NCI-H2029 (cell line): ENCODE data around the gene MSX1.

Source experiments
- DNase-seq: peaks from one replicate; lab custom pipeline; 2025; lab: John Stamatoyannopoulos, UW

Gene MSX1

GRCh38 chr4:4869731-4870571 is 10.5 kb downstream of the MSX1 start:
- DNase-seq: no peak

- no peak for DNase-seq
Measured at GRCh38 chr4:4870576-4871241, 11.2 kb downstream of the MSX1 start.

DNA sequence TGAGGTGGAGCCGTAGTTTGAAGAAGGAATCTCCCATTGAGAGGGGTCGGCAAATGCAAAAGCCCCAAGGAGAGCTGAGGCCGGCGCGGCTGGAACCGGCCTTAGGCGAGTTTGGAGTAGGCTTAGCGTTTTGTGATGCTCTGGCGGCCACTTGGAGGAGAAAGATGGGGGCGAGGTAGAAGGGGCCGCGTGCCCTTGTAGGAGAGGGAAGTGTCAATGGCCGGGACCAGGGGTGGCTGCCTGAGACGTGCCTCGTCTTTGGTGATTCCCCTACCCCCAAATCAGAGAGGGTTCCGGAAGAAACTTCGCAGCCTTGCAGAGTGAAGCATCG is 11.7 kb downstream of the MSX1 start:
- DNase-seq: no peak

DNA sequence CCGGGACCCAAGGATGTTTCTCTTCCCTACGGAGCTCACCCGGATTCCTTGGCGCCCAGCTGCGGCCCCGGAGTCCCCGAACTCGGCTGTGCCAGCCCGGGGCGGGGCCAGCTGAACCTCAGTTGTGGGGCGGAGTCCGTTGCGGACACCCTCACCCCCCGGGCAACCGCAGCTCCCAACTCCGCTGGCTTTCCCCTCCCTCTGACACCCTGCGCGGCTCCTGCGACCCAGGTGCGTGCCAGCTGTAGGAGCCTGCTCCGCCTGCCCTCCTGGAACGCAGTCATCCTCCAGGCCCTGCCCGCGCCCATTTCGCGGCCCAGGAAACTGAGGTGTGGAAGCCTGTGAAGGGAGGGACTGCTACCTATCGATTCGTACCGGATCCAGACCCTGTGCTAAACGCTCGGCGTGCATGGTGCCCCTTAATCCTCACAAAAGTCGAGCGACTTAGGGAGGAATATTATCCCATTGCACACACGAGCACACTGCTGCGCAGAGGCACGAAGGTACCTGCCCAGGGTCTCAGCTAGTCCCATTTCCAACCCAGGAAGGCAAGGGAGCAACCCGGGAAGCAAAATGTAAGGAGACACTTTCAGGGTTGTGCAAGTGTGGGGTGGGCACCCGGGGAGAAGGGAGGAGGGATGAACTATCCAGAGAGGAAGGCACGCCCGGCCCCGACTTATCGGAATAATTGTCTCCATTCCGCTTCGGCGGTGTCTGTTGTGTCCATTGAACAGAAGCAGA is 12.3 kb downstream of the MSX1 start:
- no peak for DNase-seq

DNA sequence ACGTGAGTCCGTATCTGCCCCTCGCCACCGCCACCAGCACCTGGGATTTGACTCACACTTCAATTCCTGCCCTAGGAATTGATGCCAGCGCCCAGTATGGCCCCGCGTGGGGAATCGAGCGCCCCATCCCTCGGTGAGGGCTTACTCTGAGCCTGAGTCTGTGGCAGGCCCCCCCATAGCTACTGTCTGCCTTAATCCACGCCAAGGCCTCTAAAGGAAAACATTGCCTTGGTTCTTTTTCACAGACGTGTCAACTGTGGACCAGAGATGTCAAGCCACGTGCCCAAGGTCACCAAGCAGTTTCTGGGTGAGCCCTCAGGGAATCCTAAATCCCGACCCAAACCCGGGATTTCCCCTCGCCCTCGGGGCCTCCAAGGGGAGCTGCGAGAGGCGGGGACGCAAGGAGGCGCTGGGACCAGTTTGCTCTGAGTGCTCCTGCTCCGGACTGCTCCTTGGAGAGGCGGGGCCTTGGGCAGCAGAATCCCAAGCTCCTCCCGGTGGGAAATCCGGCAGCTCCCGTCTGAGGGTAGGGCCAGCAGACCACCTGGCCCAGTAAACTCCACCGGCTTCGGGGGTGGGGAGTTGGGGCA is 12.9 kb downstream of the MSX1 start:
- DNase-seq: no peak

DNA sequence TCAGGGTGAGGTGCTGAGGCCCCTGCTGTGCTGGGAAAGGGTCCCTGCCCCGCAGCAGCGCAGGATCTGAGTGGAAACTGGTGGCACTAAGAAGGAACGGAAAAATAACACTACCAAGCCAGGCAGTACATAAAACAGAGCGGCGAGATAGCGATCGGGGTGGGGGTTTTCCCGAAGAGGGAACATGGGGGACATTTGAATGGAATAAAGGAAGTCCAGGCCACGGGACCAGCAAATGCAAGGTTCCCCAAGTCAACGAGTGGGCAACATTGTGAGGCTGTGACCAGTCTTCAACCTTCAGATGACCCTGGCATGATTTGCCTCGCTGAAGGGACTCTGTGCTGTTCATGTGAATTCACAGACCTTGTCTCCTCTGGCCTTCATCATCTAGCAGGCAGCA is 13.7 kb downstream of the MSX1 start:
- no peak for DNase-seq

DNA sequence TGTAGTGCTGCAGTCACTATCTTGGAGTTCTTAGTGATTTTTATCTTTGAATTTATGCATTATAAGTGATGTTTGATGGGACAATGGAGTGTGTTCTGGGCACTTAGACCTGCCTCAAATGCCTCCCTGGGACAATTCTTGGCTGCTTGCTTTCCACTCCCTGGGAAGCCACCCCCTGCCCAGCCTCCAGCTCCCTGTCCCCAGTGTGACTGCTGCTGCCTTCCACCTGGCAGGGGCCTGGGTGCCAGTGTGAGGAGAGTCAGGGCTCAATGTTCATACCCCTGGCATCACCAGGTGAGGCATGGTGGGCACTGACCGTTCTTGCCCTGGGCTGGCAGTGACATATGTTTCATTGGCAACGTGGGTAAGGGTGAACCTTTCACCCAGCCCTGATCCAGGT is 14.8 kb downstream of the MSX1 start:
- DNase-seq: no peak

GRCh38 chr4:4875147-4875546 is 15.7 kb downstream of the MSX1 start:
- no peak for DNase-seq

- DNase-seq: no peak
Measured at GRCh38 chr4:4875611-4876010, 16.1 kb downstream of the MSX1 start.

GRCh38 chr4:4876945-4877661 is 17.6 kb downstream of the MSX1 start:
- no peak for DNase-seq

DNA sequence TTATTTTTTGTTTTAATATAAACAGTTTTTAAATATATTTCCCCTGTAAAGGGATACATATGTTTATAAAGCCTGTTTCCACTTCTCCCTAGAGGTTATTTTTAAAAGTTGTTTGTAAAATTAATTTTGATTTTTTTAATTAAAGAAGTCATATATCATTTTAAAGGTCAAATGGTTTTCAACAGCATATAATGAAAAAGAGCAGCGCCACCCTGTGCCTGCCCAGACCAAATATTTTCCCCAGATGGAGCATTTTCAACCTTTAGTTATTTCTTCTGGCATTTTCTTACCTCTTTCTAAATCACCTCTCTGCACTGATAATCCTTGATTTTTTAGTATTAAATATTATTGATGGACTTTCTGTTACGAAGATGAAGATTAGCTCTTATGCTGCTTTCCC is 21.0 kb downstream of the MSX1 start:
- no peak for DNase-seq

DNA sequence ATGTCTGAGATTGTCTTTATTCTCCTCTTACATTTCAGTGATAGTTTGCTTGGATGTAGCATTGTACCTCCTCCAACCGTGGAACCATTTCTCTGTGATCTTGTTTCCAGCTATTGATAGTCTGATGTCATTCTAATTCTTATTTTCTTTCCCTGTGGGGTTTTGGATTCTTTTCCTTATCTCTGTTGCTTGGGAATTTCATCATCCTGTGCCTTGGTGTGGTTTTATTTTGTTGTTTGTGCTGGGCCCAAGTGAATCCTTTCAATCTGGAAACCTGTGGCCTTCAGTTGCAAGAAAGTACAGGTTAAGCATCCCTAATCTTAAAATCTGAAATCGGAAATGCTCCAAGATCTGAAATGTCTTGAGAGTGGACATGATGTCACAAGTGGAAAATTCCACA is 22.0 kb downstream of the MSX1 start:
- DNase-seq: no peak

DNA sequence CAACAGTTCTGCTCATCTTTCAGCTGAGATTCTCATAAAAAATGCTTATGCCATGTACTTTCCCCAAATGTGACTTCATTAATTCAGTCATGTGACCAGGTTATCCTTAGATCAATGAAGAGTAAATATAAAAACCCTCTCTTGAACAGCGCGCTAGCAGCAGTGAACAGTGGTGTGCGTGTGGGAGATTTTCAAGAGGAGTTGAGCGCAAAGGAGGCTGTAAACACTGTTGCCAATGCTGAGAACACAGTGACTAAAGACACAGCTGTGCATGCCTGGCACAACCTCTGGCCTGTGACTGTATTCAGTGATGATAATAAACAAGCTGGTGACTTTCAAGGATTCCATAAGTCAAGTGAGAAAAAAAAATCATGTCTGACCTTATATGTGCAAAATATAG is 25.1 kb downstream of the MSX1 start:
- no peak for DNase-seq

DNA sequence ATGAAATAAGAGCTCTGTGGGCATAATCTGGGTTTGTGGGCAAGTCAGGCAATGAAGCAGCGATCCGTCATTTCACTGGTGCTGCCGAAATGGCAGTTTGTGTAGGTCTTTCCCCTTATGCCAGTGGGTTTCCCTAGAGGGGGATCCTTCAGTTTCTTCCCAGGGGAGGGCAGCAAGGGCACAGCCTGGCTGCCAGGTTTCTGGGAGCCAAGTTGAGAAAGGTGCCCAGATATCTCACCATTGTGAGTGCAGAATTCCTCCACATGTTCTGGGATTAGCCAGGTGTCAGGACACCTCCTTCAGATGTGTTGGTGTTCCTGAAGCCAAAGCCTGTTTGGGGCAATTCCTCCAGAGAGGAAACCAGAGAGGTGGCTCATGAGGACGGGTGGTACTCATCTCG is 28.0 kb downstream of the MSX1 start:
- DNase-seq: no peak

DNA sequence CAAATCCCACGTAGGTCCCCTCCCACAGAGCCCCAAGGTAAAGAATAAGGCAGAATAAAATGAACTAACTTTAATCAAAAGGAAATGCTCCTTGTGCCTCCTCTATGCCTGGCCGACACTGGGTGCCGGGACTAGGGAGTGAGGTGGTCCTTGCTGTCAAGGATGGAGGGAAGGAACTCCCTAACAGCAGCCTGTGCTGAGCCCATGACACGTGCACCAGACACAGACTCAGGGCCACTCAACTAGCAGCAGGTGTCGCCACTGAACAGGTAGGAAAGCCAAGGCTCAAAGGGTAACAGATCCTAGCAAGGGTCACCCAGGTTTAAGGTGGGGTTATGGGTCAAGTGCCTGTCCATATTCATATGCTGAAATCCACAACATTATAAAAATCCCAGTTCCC is 29.2 kb downstream of the MSX1 start:
- no peak for DNase-seq

DNA sequence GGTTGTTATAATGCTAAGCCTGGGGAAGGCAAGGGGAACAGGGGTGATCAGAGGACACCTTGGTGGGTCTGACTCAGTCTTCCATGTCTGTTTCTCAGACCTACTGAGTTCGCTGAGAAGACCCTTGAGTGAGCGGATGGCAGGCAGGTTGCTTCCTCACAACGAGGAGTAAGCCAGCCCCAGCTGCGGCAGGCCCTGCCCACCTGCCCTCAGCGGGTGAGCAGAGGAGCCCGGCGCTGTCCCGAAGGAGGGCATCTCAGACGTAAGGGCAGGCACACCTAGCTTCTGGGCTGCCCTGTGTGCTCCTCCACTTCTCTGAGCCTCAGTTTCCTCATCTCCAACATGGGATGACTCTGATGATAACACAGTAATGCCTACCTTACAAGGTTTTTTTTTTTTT is 30.3 kb downstream of the MSX1 start:
- no peak for DNase-seq

- DNase-seq: no peak
Measured at GRCh38 chr4:4890574-4891255, 31.2 kb downstream of the MSX1 start.

DNA sequence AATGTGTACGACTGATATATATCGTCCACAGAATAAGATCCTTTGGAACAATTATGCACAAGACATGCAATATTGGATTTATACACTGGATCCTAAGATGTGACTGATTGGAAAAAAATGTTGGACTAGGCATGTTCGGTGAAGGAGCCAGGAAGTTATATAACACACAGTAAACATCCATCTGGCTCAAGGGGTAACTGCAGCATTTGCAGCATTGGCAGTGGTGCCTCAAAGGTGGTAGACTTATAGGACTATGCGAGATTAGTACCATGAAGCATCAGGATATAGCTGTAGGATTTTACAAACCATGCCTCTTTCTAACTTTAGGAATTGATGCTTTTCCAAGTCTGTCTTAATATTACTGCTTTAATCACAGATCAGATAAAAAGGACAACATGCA is 34.3 kb downstream of the MSX1 start:
- DNase-seq: no peak

GRCh38 chr4:4899202-4899925 is 39.9 kb downstream of the MSX1 start:
- no peak for DNase-seq

GRCh38 chr4:4901877-4902276 is 42.4 kb downstream of the MSX1 start:
- no peak for DNase-seq

- no peak for DNase-seq
Measured at GRCh38 chr4:4912155-4912554, 52.7 kb downstream of the MSX1 start.
